ENCODE results near the gene RAD51B. TPM values are rescaled to one million over a fixed set of nuclear protein-coding genes. Genes with fewer than 3 reads are reported as not detected.

Gene RAD51B
- total and polyA plus RNA-seq, 2 of the 13 experiments (the other 11 are each of a cell fraction or from before 2014, with no cell fraction given) = 7.0 to 9.5 TPM

GRCh38 chr14:68181519-68182326 is 362.1 kb downstream of the RAD51B start (continued):
- peak; percentile 64 for TF ChIP-seq RXRB (CRISPR knock-in tag; IDR thresholded peaks at IDR 0.05; ENCODE audit: borderline replicate concordance)
- no peak for TF ChIP-seq ZNF766 (CRISPR knock-in tag; IDR thresholded peaks at IDR 0.05; ENCODE audit: borderline replicate concordance)
- no peak for TF ChIP-seq AFF4 (CRISPR knock-in tag; IDR thresholded peaks at IDR 0.05)
- no peak for TF ChIP-seq SMYD3 (CRISPR knock-in tag; IDR thresholded peaks at IDR 0.05)
- TF ChIP-seq PAXIP1 (CRISPR knock-in tag; conservative IDR thresholded peaks at IDR 0.05) = peak; percentile 64
- no peak for TF ChIP-seq KDM1A (CRISPR knock-in tag; IDR thresholded peaks at IDR 0.05)
- no peak for TF ChIP-seq ZMAT3 (CRISPR knock-in tag; conservative IDR thresholded peaks at IDR 0.05)
- TF ChIP-seq ZFP82 (CRISPR knock-in tag; IDR thresholded peaks at IDR 0.05; ENCODE audit: borderline replicate concordance) = no peak
- TF ChIP-seq BHLHE40 (IDR thresholded peaks at IDR 0.05; ENCODE audit: low read length) = no peak
- TF ChIP-seq ARID5B (CRISPR knock-in tag; IDR thresholded peaks at IDR 0.05) = peak; percentile 52; the same call in 1 of the 2 replicates
- 0 out of 2 replicates have a peak, but pooled peaks have one; percentile 28 for TF ChIP-seq GFI1 (CRISPR knock-in tag; IDR thresholded peaks at IDR 0.05; ENCODE audit: borderline replicate concordance)
- no peak for TF ChIP-seq EED (CRISPR knock-in tag; IDR thresholded peaks at IDR 0.05)
- no peak for TF ChIP-seq ZFP41 (CRISPR knock-in tag; IDR thresholded peaks at IDR 0.05; ENCODE audit: borderline replicate concordance)
- peak in 1 of 2 experiments; percentile 66; a peak in 2 of 4 replicates for TF ChIP-seq EP300 (IDR thresholded peaks at IDR 0.05; ENCODE audit: low read depth in 2 of 2, low read length in 2 of 2)
- TF ChIP-seq EP300 (CRISPR knock-in tag; IDR thresholded peaks at IDR 0.05; ENCODE audit: borderline replicate concordance) = no peak
- TF ChIP-seq ZMYM3 (CRISPR knock-in tag; IDR thresholded peaks at IDR 0.05) = no peak
- no peak for TF ChIP-seq ZBTB3 (CRISPR knock-in tag; IDR thresholded peaks at IDR 0.05; ENCODE audit: borderline replicate concordance, low read depth)

Measured in HepG2 (cell line).